Kidney (tissue), 14 donors: ENCODE results near the gene GALNT6. TPM values are rescaled to one million over a fixed set of nuclear protein-coding genes. Genes with fewer than 3 reads are reported as not detected.

ENCODE experiments used
- DNase-seq, 5 donors: peaks; one replicate each; pipeline ENCODE4 v3.0.0-alpha.2; 2013 to 2020
- FAIRE-seq: peaks from 2 replicates; lab custom pipeline; 2012; peaks lifted over from hg19 to GRCh38; lab: Jason Lieb, UNC
- H3K27ac ChIP-seq, 2 donors: one replicate each; pipeline ENCODE4 v1.7.0; 2013; ENCODE audit warnings: low read depth in 2 of 2, low read length in 2 of 2, inconsistent platforms in 1 of 2
- H3K27me3 ChIP-seq: one replicate; pipeline ENCODE4 v1.7.1; 2013; ENCODE audit warnings: low read length, inconsistent platforms; ENCODE audit not compliant: control insufficient read depth, insufficient read depth
- H3K36me3 ChIP-seq, 3 donors: one replicate each; pipeline versions ENCODE4 v1.7.0 to v1.7.1; 2013; ENCODE audit warnings: low read length in 3 of 3, control low read depth in 1 of 3, inconsistent platforms in 1 of 3; ENCODE audit not compliant: insufficient read depth in 3 of 3, control insufficient read depth in 2 of 3
- H3K4me1 ChIP-seq, 3 donors: one replicate each; pipeline versions ENCODE4 v1.7.0 to v1.7.1; 2013; ENCODE audit warnings: low read length in 3 of 3, inconsistent platforms in 1 of 3, low read depth in 1 of 3; ENCODE audit not compliant: control insufficient read depth in 2 of 3, insufficient read depth in 2 of 3
- H3K4me3 ChIP-seq, 3 donors: one replicate each; pipeline versions ENCODE4 v1.7.0 to v1.8.1; 2013; ENCODE audit warnings: low read length in 3 of 3, control low read depth in 1 of 3, inconsistent platforms in 1 of 3
- H3K9ac ChIP-seq, 3 donors: one replicate each; pipeline versions ENCODE4 v1.7.0 to v1.7.1; 2013; ENCODE audit warnings: low read length in 3 of 3, control low read depth in 1 of 3, inconsistent platforms in 1 of 3
- H3K9me3 ChIP-seq, 3 donors: one replicate each; pipeline versions ENCODE4 v1.7.0 to v1.7.1; 2013; ENCODE audit warnings: low read length in 3 of 3, control low read depth in 1 of 3, inconsistent platforms in 1 of 3; ENCODE audit not compliant: control insufficient read depth in 2 of 3, insufficient read depth in 1 of 3
- intact Hi-C: fragments of 100-400 bp; cut with DNase I; formaldehyde crosslinking; loops from one replicate; pipeline ENCODE4 v1.11.1; 2022
- polyA plus RNA-seq: library from polyadenylated mRNA; stranded (reverse); fragments of 350-450 nt; fragmentation: Illumina TruSeq; extraction: RNeasy Lipid Tissue Mini Kit (QIAGEN cat#74804); gene quantifications from one replicate; pipeline ENCODE4 v1.2.3, GENCODE V29; 2014; ENCODE audit warnings: low read depth, low replicate concordance; ENCODE audit not compliant: insufficient read depth
- total RNA-seq: library from RNA; stranded (reverse); fragmentation: NEBNext Ultra II Directional; extraction: Animal tissue kit (Norgen Biotek cat#: 25700); gene quantifications from one replicate; pipeline ENCODE4 v1.2.1, GENCODE V29; 2021
- TF ChIP-seq, protein P1 (sequence below): IDR thresholded peaks from 3 replicates; pipeline ENCODE4 v1.5.1; 2012; ENCODE audit warnings: mild to moderate bottlenecking, moderate library complexity, borderline replicate concordance; ENCODE audit not compliant: insufficient read depth; ENCODE audit errors: extremely low read depth
- donor health status: control.
- donor health status: control.
- donor health status: control.
- donor health status: control.
- donor health status: control.
- donor health status: DM: yes; HTN: yes; CAD: no.
- donor health status: Normal renal cell carcinoma (clear cell type).

GALNT6 gene
- total and polyA plus RNA-seq, 2 donors from 2014 or later, result 2.1 to 16.8 TPM

DNA sequence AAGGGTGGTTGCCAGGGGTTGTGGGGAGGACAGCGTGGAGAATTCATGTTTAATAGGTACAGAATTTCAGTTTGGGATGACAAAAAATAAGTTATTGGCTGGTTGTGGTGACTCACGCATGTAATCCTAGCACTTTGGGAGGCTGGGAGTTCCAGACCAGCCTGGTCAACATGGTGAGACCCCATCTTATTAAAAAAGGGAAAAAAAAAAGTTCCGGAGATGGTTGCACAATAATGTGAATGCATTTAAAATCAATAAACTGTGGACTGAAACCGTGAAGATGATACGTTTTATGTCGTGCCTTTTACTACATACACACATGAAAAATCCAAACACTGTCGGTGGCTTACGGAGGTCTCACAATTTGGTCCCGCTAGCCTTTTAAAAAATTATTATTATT, 20.5 kb downstream of the GALNT6 start:
- no peak for DNase-seq
- Histone ChIP-seq H3K4me1 (peaks cover 4 to 8% (median 6%) of the 10 kb centered on the region in 3 donors), H3K9me3 (no peaks in the 10 kb centered on the region), H3K36me3 (no peaks in the 10 kb centered on the region), H3K27me3 (no peaks in the 10 kb centered on the region), H3K9ac (no peak overlapping the region), H3K4me3 (no peak overlapping the region), H3K27ac (no peak overlapping the region)
- no peak for FAIRE-seq
- TF ChIP-seq, protein P1, sequence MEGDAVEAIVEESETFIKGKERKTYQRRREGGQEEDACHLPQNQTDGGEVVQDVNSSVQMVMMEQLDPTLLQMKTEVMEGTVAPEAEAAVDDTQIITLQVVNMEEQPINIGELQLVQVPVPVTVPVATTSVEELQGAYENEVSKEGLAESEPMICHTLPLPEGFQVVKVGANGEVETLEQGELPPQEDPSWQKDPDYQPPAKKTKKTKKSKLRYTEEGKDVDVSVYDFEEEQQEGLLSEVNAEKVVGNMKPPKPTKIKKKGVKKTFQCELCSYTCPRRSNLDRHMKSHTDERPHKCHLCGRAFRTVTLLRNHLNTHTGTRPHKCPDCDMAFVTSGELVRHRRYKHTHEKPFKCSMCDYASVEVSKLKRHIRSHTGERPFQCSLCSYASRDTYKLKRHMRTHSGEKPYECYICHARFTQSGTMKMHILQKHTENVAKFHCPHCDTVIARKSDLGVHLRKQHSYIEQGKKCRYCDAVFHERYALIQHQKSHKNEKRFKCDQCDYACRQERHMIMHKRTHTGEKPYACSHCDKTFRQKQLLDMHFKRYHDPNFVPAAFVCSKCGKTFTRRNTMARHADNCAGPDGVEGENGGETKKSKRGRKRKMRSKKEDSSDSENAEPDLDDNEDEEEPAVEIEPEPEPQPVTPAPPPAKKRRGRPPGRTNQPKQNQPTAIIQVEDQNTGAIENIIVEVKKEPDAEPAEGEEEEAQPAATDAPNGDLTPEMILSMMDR, result no peak
- intact Hi-C loops, result no loop called here

DNA sequence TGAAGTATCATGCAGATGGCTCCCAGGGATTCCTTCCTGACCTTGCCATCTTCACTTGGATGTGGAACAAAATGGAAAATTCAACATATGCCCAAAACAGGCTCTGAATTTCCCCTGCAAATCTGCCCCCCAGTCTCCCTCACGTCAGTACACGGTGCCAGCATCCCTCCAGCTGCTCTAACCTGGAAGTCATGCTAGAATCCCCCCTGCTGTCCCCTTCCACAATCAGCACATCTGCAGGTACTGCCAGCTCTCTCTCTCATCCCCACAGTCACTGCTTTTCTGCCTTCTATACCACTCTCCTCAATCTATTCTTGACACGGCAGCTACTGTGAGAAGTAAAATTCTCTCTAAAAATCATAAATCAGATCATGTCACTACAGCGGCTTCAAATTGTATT, 21.6 kb downstream of the GALNT6 start:
- no peak overlapping the region for H3K9ac ChIP-seq
- H3K4me1 ChIP-seq, result peaks cover 4 to 8% (median 6%) of the 10 kb centered on the region in 3 donors
- no peaks in the 10 kb centered on the region for H3K27me3 ChIP-seq
- DNase-seq (no peak), FAIRE-seq (no peak)
- no peak overlapping the region for H3K27ac ChIP-seq
- TF ChIP-seq, protein P1, result no peak
- no peaks in the 10 kb centered on the region for H3K9me3 ChIP-seq
- no peaks in the 10 kb centered on the region for H3K36me3 ChIP-seq
- intact Hi-C loops, result no loop called here
- no peak overlapping the region for H3K4me3 ChIP-seq

DNA sequence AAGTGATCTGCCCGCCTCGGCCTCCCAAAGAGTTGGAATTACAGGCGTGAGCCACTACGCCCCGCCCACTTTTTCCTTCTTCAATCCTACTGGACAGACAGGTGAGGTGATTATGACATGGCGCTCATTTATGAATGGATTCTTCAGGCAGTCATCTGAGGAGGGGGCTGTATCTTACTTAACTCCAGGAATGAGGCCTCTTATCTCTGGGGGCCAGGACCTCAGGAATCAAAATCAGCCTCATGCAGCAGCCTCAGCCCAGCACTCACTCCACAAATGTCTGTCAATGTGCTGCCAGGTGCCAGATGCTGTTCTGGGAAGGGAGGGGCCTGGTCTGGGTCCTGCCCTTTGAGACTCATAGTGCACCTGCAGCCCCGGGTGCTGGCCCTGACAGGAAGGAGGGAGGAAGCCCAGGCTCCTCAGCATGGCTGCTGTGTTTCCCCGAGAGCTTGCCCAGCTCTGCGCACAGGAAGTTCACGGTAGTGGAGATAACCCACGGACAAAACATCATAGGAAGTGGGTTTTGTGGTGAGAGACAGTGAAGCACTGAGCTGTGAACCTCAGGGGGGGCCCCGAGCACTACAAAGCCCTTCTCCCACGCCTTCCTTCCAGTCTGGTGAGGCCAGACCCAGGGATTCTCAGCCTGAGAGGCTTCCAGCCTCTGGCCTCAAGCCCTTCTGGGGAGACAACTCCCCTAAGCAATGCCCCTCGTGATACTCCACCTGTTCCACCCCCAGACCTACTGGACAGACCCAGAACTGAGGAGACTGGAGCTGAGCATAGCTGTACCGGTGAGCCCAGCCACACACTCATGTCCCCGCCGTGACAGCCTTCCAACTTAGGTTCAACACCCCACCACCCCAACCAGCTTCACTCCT, 22.3 kb downstream of the GALNT6 start:
- no peak overlapping the region for H3K9ac ChIP-seq
- intact Hi-C loops, result no loop called here
- H3K4me3 ChIP-seq, result no peak overlapping the region
- no peaks in the 10 kb centered on the region for H3K36me3 ChIP-seq
- no peak for FAIRE-seq
- TF ChIP-seq, protein P1, result no peak
- H3K27ac ChIP-seq, result no peak overlapping the region
- peak in 3 of 5 donors; percentile 23 to 89 (median 50) for DNase-seq
- peaks cover 4 to 8% (median 6%) of the 10 kb centered on the region in 3 donors for H3K4me1 ChIP-seq
- H3K9me3 ChIP-seq, result no peaks in the 10 kb centered on the region
- no peaks in the 10 kb centered on the region for H3K27me3 ChIP-seq
